Loucy (cell line): ENCODE data around the gene NR2C1.

ENCODE experiments used
- H2AFZ ChIP-seq: fragments of 200-600 bp; sonication (generic); 2 replicates; pipeline ENCODE4 v1.6.0; 2016; ENCODE audit warnings: antibody characterized with exemption, mild to moderate bottlenecking, low read length, moderate library complexity
- H3F3A ChIP-seq: fragments of 200-600 bp; 2 replicates; pipeline ENCODE4 v1.6.0; 2016; ENCODE audit warnings: antibody characterized with exemption, low read depth, mild to moderate bottlenecking
- H3K27me3 ChIP-seq: fragments of 200-600 bp; sonication (generic); 2 replicates; pipeline ENCODE4 v1.6.1; 2014; ENCODE audit warnings: low read length, mild to moderate bottlenecking; ENCODE audit not compliant: insufficient read depth, poor library complexity, severe bottlenecking
- H3K36me3 ChIP-seq: fragments of 200-600 bp; sonication (generic); 2 replicates; pipeline ENCODE4 v1.6.1; 2016; ENCODE audit warnings: low read length; ENCODE audit not compliant: insufficient read depth
- H3K4me1 ChIP-seq: fragments of 200-600 bp; sonication (generic); 2 replicates; pipeline ENCODE4 v1.5.1; 2014; ENCODE audit warnings: low read length, mild to moderate bottlenecking; ENCODE audit not compliant: insufficient read depth, poor library complexity, severe bottlenecking
- H3K4me2 ChIP-seq: fragments of 200-600 bp; sonication (generic); 2 replicates; pipeline ENCODE4 v1.6.0; 2014; ENCODE audit warnings: antibody characterized with exemption, low read length, low read depth, mild to moderate bottlenecking; ENCODE audit not compliant: poor library complexity, severe bottlenecking
- H3K4me3 ChIP-seq: fragments of 200-600 bp; sonication (generic); 2 replicates; pipeline ENCODE4 v1.5.1; 2014; ENCODE audit warnings: low read length, mild to moderate bottlenecking, mixed read lengths; ENCODE audit not compliant: poor library complexity, severe bottlenecking
- H3K79me2 ChIP-seq: fragments of 200-600 bp; sonication (generic); 2 replicates; pipeline ENCODE4 v1.6.1; 2014; ENCODE audit warnings: low read length; ENCODE audit not compliant: insufficient read depth
- H3K9ac ChIP-seq: fragments of 200-600 bp; sonication (generic); 2 replicates; pipeline ENCODE4 v1.6.0; 2014; ENCODE audit warnings: mild to moderate bottlenecking, low read depth, low read length, moderate library complexity; ENCODE audit not compliant: poor library complexity, severe bottlenecking
- H3K9me2 ChIP-seq: fragments of 200-600 bp; sonication (generic); replicated peaks from 2 replicates; pipeline ENCODE4 v1.6.1; 2016; ENCODE audit warnings: low read depth, low read length, mixed read lengths
- H3K9me3 ChIP-seq: fragments of 200-600 bp; sonication (generic); 2 replicates; pipeline ENCODE4 v1.6.1; 2014; ENCODE audit warnings: mild to moderate bottlenecking, antibody characterized with exemption, low read length, low read depth; ENCODE audit not compliant: insufficient read depth
- H4K20me1 ChIP-seq: fragments of 200-600 bp; sonication (generic); 2 replicates; pipeline ENCODE4 v1.6.0; 2014; ENCODE audit warnings: antibody characterized with exemption, low read length, mild to moderate bottlenecking; ENCODE audit not compliant: insufficient read depth, poor library complexity, severe bottlenecking
- EZH2phosphoT487 ChIP-seq: fragments of 200-600 bp; IDR thresholded peaks from 2 replicates; pipeline ENCODE4 v1.6.1; 2018; ENCODE audit warnings: antibody characterized with exemption, mild to moderate bottlenecking, moderate library complexity, borderline replicate concordance
- TF ChIP-seq, protein P1 (sequence below): fragments of 200-600 bp; sonication (generic); conservative IDR thresholded peaks from 2 replicates; pipeline ENCODE4 v1.5.1; 2014; ENCODE audit warnings: mild to moderate bottlenecking, antibody characterized with exemption, low read length

The NR2C1 gene

DNA sequence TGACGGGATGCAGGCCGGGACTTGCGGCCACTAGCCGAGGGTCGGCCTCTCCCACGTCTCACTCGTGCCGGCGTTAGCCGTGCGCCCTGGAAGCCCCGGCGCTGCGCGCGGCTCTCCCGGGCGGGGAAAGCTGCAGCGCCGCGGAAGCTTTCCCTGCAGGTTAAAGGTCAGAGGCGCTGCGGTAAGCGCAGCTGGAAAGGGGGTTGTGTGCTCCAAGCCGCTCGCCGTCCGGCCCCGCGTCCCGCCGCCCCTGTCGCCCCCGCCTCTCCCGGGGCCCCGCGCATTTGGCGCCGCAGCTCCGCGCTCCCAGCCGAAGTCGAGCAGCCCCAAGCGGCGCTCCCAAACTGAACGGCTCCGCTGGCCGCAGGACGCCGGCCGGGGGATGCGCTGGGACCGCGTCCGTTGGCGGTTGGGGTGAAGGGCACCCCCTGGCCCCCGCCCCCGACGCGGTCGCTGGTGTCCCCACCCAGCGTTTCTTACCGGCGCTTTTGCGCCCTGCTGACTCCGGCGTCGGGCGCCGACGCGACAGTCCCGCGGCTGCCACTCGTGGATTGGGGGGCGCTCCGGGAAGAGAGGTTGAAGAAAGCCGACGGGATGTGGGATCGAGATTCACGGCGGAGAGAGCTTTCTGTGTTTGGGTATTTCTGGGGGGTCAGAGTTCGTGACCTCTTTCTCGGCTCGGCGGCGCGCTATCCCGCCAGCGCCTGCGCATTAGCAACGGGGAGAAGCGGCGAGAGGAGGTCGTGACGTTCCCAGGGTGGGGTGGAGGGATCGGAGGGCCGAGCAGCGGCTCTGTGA is at the start of gene NR2C1:
TSS of gene NR2C1 (minus strand) at position 719 of the 798 bp plus-strand sequence. CDS start 6,234 bp downstream, outside the sequence.
- H3K4me2 ChIP-seq = peak within 1 kb of the TSS; percentile 86
- H4K20me1 ChIP-seq = peaks cover 3% of the 10 kb centered on the region
- peaks cover 32% of the 10 kb centered on the region for H3K4me1 ChIP-seq
- no peaks in the 10 kb centered on the region for H3K36me3 ChIP-seq
- peak within 1 kb of the TSS; percentile 98 for H2AFZ ChIP-seq
- peaks cover 48% of the 10 kb centered on the region for H3K79me2 ChIP-seq
- H3K9me3 ChIP-seq = no peaks in the 10 kb centered on the region
- H3F3A ChIP-seq = no peaks in the 10 kb centered on the region
- no peaks in the 10 kb centered on the region for H3K9me2 ChIP-seq
- TF ChIP-seq EZH2phosphoT487 = no peak
- TF ChIP-seq, protein P1, sequence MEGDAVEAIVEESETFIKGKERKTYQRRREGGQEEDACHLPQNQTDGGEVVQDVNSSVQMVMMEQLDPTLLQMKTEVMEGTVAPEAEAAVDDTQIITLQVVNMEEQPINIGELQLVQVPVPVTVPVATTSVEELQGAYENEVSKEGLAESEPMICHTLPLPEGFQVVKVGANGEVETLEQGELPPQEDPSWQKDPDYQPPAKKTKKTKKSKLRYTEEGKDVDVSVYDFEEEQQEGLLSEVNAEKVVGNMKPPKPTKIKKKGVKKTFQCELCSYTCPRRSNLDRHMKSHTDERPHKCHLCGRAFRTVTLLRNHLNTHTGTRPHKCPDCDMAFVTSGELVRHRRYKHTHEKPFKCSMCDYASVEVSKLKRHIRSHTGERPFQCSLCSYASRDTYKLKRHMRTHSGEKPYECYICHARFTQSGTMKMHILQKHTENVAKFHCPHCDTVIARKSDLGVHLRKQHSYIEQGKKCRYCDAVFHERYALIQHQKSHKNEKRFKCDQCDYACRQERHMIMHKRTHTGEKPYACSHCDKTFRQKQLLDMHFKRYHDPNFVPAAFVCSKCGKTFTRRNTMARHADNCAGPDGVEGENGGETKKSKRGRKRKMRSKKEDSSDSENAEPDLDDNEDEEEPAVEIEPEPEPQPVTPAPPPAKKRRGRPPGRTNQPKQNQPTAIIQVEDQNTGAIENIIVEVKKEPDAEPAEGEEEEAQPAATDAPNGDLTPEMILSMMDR = no peak
- peak within 1 kb of the TSS; percentile 81 for H3K9ac ChIP-seq
- no peaks in the 10 kb centered on the region for H3K27me3 ChIP-seq
- H3K4me3 ChIP-seq = peak within 1 kb of the TSS; percentile 99

DNA sequence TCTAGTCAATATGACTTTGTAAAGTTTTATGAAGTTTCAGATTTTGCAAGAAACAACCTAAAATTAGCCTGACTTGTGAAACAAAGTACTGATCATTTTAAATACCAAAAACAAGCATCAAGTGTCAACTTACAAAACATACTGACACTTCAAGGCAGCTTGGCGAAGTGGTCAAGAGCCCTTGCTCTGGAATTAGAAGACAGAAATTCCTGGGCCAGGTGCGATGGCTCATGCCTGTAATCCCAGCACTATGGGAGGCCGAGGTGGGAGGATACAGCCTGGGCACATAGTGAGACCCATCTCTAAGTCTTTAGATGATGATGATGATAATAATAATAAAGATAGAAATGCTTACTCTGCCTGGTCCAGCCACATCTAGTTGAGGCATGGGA is 45.4 kb upstream of the NR2C1 start:
- Histone ChIP-seq H3K27me3 (no peaks in the 10 kb centered on the region), H3K79me2 (no peaks in the 10 kb centered on the region), H3F3A (no peaks in the 10 kb centered on the region), H4K20me1 (no peaks in the 10 kb centered on the region), H3K4me2 (no peak overlapping the region), H3K4me3 (no peak overlapping the region), H3K4me1 (peaks cover 11% of the 10 kb centered on the region), H2AFZ (no peak overlapping the region), H3K9me3 (no peaks in the 10 kb centered on the region), H3K9ac (no peak overlapping the region), H3K36me3 (no peaks in the 10 kb centered on the region), H3K9me2 (no peaks in the 10 kb centered on the region)
- TF ChIP-seq, protein P1 = no peak
- no peak for TF ChIP-seq EZH2phosphoT487

DNA sequence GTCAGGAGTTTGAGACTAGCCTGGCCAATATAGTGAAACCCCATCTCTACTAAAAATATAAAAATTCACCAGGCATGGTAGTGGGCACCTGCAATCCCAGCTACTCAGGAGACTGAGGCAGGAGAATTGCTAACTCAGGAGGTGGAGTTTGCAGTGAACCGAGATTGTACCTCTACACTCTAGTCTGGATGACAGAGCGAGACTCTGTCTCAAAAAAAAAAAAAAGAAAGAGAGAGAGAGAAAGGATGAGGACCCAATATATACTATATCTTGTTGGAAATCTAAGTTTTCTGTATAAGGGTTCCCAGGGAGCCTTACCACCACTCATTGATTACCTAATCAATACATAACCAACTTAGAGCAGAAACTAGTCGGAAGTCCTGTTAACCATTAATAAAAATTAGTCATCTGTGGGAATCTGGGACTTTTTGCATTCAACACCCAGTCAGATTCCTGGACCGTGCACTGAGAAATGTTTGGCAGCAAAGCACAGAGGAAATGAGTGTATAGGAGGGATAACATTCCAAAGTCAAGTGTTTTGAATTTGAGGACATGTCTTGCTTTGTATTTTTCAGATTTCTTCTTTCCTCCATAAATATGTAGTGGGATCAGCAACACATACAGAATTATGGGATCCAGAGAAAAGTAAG is 44.8 kb upstream of the NR2C1 start:
- no peaks in the 10 kb centered on the region for H3K9me3 ChIP-seq
- no peak overlapping the region for H2AFZ ChIP-seq
- H3K9ac ChIP-seq = no peak overlapping the region
- H3K79me2 ChIP-seq = no peaks in the 10 kb centered on the region
- no peaks in the 10 kb centered on the region for H3F3A ChIP-seq
- no peaks in the 10 kb centered on the region for H3K36me3 ChIP-seq
- H4K20me1 ChIP-seq = no peaks in the 10 kb centered on the region
- H3K4me2 ChIP-seq = no peak overlapping the region
- H3K9me2 ChIP-seq = no peaks in the 10 kb centered on the region
- no peak overlapping the region for H3K4me3 ChIP-seq
- H3K4me1 ChIP-seq = peaks cover 11% of the 10 kb centered on the region
- no peaks in the 10 kb centered on the region for H3K27me3 ChIP-seq
- TF ChIP-seq EZH2phosphoT487 = no peak
- TF ChIP-seq, protein P1 = no peak
